ENCODE measurements around the gene RAB17. TPM values are rescaled to one million over a fixed set of nuclear protein-coding genes. Genes with fewer than 3 reads are reported as not detected.

The RAB17 gene
- total and polyA plus RNA-seq, 2 of the 8 experiments (the other 6 are each of a cell fraction or from before 2014, with no cell fraction given): 42.6 to 83.4 TPM

DNA sequence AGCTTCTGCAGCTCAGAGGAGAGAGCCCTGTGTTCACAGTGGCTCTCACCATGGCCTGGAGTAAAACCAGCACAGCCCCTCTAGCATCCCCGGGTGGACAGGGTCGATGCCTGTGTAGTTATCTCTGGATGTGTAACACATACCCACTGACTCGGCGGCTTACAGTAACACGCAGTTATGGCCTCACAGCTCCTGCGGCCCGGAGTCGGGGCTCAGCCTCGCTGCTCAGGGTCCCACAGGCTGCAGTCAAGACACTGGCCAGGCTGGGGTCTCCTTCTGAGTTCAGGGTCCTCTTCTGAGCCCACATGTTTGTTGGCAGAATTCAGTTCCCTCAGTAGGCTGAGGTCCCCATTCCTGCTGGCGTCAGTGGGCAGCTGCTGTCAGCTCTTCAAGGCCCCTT lies 2.5 kb upstream of the RAB17 start:
- POLR2A ChIA-PET (ENCODE audit: partially characterized antibody): interaction anchor here (0.7 to 2.6 kb wide), 5 partner anchors 10 to 43 kb away, joined by 3 to 14 read pairs (median 3); partner anchors contain the start of gene PRLH
- H3K9me3 ChIP-seq (ENCODE audit: insufficient read depth in 2 of 2, low read depth in 1 of 2, low read length in 1 of 2): no peaks in the 10 kb centered on the region
- no peak overlapping the region for H3K4me3 ChIP-seq (ENCODE audit: extremely low read depth in 1 of 4, insufficient read depth in 2 of 4, low read depth in 3 of 4, low read length in 4 of 4)
- no peak overlapping the region for H3K14ac ChIP-seq (ENCODE audit: insufficient read length)
- H4K20me1 ChIP-seq (replicated peaks in 1 of 2; ENCODE audit: control insufficient read depth in 1 of 2, insufficient read depth in 2 of 2, low read length in 2 of 2): no peaks in the 10 kb centered on the region
- no peaks in the 10 kb centered on the region for H3K36me3 ChIP-seq (ENCODE audit: control insufficient read depth in 2 of 4, insufficient read depth in 4 of 4, low read length in 3 of 4)
- FAIRE-seq (no peak), DNase-seq (ENCODE audit: low read depth in 1 of 2, low spot score in 2 of 2) (no peak)
- H2BK5ac ChIP-seq (ENCODE audit: low read depth, low read length): peak overlapping the region; percentile 91; the same call in 1 of the 2 replicates
- H3K4ac ChIP-seq (replicated peaks; ENCODE audit: insufficient read length, low read depth, low read length): peak overlapping the region; percentile 9
- peak overlapping the region; percentile 26 for H3K18ac ChIP-seq (ENCODE audit: extremely low read depth, low read length)
- peaks cover 4 to 24% of the 10 kb centered on the region in 2 experiments; a peak in 2 of 4 replicates for H3K79me2 ChIP-seq (ENCODE audit: control insufficient read depth in 1 of 2, insufficient read depth in 2 of 2, low read length in 2 of 2)
- H3K4me1 ChIP-seq (replicated peaks in 1 of 4; ENCODE audit: control insufficient read depth in 3 of 4, insufficient read depth in 4 of 4, low read length in 3 of 4): peaks cover 17 to 53% (median 33%) of the 10 kb centered on the region in 4 experiments
- no peak overlapping the region for H4K5ac ChIP-seq (ENCODE audit: insufficient read length, low read depth, low read length)
- no peak overlapping the region for H3K56ac ChIP-seq (replicated peaks; ENCODE audit: insufficient read length, low read depth, low read length)
- peak overlapping the region; percentile 99; the same call in 1 of the 2 replicates for H2BK12ac ChIP-seq (ENCODE audit: low read depth, low read length)
- no peak overlapping the region for H3K27ac ChIP-seq (ENCODE audit: low read depth, low read length)
- no peak overlapping the region for H3K9ac ChIP-seq (replicated peaks in 1 of 4; ENCODE audit: extremely low read depth in 1 of 4, low read depth in 3 of 4, low read length in 3 of 4)
- H3K27me3 ChIP-seq (replicated peaks in 1 of 4; ENCODE audit: control insufficient read depth in 3 of 4, extremely low read depth in 1 of 4, insufficient read depth in 3 of 4, low read length in 3 of 4): no peaks in the 10 kb centered on the region
- no peak overlapping the region for H3K23ac ChIP-seq (ENCODE audit: insufficient read length)
- CTCF ChIA-PET (ENCODE audit: partially characterized antibody): interaction anchor here (1.0 to 6.9 kb wide), 12 partner anchors 8 to 202 kb away, joined by 3 to 47 read pairs (median 4); no protein-coding TSS in a partner anchor
- H3K79me1 ChIP-seq (ENCODE audit: low read depth, low read length): no peaks in the 10 kb centered on the region
- peak overlapping the region; percentile 98 for H4K91ac ChIP-seq (replicated peaks; ENCODE audit: insufficient read length, low read length)
- peak overlapping the region; percentile 96 for H2BK20ac ChIP-seq (ENCODE audit: low read length)
- H2AFZ ChIP-seq (ENCODE audit: low read length): no peak overlapping the region
- H3K23me2 ChIP-seq (ENCODE audit: low read depth, low read length): peaks cover 4% of the 10 kb centered on the region
- 0 out of 2 replicates have a peak overlapping the region, but pooled peaks have one; percentile 8 for H2BK15ac ChIP-seq (ENCODE audit: low read length)
- WGBS, 2 experiments (ENCODE audit: extremely low coverage in 1 of 2, insufficient coverage in 1 of 2, insufficient read length in 1 of 2, insufficient replicate concordance in 2 of 2, low coverage in 1 of 2, low lambda C conversion rate in 2 of 2, missing lambda C conversion rate in 1 of 2): 89% methylated on average over 10 of the region's 10 CpGs; no CpG with 5 or more reads in 1 of the 2 experiments
- H4K8ac ChIP-seq (ENCODE audit: extremely low read depth, insufficient read depth, low read length): no peak overlapping the region
- peak overlapping the region in 1 of 2 experiments; percentile 32; a peak in 1 of 4 replicates for H3K4me2 ChIP-seq (ENCODE audit: insufficient read depth in 1 of 2, low read depth in 2 of 2, low read length in 2 of 2)
- peak overlapping the region; percentile 16 for H2BK120ac ChIP-seq (replicated peaks; ENCODE audit: low read depth, low read length)
- peak overlapping the region; percentile 98 for H2AK5ac ChIP-seq (ENCODE audit: low read depth, low read length)
- no peak for TF ChIP-seq YY1 (IDR thresholded peaks at IDR 0.05; ENCODE audit: low read depth, low read length)
- TF ChIP-seq, protein P1, sequence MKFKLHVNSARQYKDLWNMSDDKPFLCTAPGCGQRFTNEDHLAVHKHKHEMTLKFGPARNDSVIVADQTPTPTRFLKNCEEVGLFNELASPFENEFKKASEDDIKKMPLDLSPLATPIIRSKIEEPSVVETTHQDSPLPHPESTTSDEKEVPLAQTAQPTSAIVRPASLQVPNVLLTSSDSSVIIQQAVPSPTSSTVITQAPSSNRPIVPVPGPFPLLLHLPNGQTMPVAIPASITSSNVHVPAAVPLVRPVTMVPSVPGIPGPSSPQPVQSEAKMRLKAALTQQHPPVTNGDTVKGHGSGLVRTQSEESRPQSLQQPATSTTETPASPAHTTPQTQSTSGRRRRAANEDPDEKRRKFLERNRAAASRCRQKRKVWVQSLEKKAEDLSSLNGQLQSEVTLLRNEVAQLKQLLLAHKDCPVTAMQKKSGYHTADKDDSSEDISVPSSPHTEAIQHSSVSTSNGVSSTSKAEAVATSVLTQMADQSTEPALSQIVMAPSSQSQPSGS (IDR thresholded peaks at IDR 0.05; ENCODE audit: low read length): no peak
- no peak for TF ChIP-seq PHF8 (conservative IDR thresholded peaks at IDR 0.05; ENCODE audit: low read depth, low read length)
- no peak for TF ChIP-seq CHD1 (IDR thresholded peaks at IDR 0.05; ENCODE audit: low read depth, low read length)
- TF ChIP-seq TEAD4 (IDR thresholded peaks at IDR 0.05; ENCODE audit: low read depth, low read length): no peak
- TF ChIP-seq EP300 (IDR thresholded peaks at IDR 0.05; ENCODE audit: borderline replicate concordance in 1 of 2, low read depth in 2 of 2, low read length in 2 of 2): no peak
- no peak for TF ChIP-seq SIX5 (IDR thresholded peaks at IDR 0.05; ENCODE audit: low read depth, low read length)
- no peak for TF ChIP-seq SIRT6 (IDR thresholded peaks at IDR 0.05; ENCODE audit: low read length)
- TF ChIP-seq, protein P2, sequence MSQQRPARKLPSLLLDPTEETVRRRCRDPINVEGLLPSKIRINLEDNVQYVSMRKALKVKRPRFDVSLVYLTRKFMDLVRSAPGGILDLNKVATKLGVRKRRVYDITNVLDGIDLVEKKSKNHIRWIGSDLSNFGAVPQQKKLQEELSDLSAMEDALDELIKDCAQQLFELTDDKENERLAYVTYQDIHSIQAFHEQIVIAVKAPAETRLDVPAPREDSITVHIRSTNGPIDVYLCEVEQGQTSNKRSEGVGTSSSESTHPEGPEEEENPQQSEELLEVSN (IDR thresholded peaks at IDR 0.05): no peak
- no peak for TF ChIP-seq SRF (IDR thresholded peaks at IDR 0.05; ENCODE audit: low read depth, low read length)
- no peak for TF ChIP-seq POLR2AphosphoS5 (IDR thresholded peaks at IDR 0.05; ENCODE audit: low read depth, low read length)

All from H1 (cell line).